Transverse colon (tissue), 4 donors: Measurements from ENCODE around the gene PDIA2. TPM values are rescaled to one million over a fixed set of nuclear protein-coding genes. Genes with fewer than 3 reads are reported as not detected.
A peak's percentile ranks its signal among the peaks of the same experiment; 100 is the strongest.

ENCODE experiments used
- DNase-seq: peaks from one replicate; pipeline ENCODE4 v3.0.0-alpha.2; 2019
- H3K27ac ChIP-seq, 4 donors: fragments of 200-600 bp; sonication (generic); 2 replicates each; pipeline ENCODE4 v1.5.1; 2016 to 2018; ENCODE audit warnings: inconsistent platforms in 4 of 4
- H3K27me3 ChIP-seq: fragments of 200-600 bp; sonication (generic); 2 replicates; pipeline ENCODE4 v1.5.1; 2017; ENCODE audit warnings: inconsistent platforms
- H3K36me3 ChIP-seq, 4 donors: fragments of 200-600 bp; sonication (generic); 2 replicates each; pipeline ENCODE4 v1.5.1; 2017 to 2019; ENCODE audit warnings: inconsistent platforms in 4 of 4
- H3K4me1 ChIP-seq, 4 donors: fragments of 200-600 bp; sonication (generic); 2 replicates each; pipeline ENCODE4 v1.5.1; 2017 to 2020; ENCODE audit warnings: inconsistent platforms in 4 of 4
- H3K4me3 ChIP-seq, 4 donors: fragments of 200-600 bp; sonication (generic); 1 replicate in 1 of 4; 2 replicates in 3 of 4; pipeline versions ENCODE4 v1.5.1 to v1.6.1; 2017 to 2019; ENCODE audit warnings: inconsistent platforms in 4 of 4
- H3K9me3 ChIP-seq, 2 donors: fragments of 200-600 bp; sonication (generic); 2 replicates each; pipeline ENCODE4 v1.5.1; 2017 to 2019; ENCODE audit warnings: inconsistent platforms in 2 of 2
- CTCF ChIP-seq, 5 experiments: fragments of 200-600 bp in 3 of 5; fragments of 450-650 bp in 2 of 5; sonication (generic) in 3 of 5; IDR thresholded peaks; 1 replicate in 2 of 5; 2 replicates in 3 of 5; pipeline ENCODE4 v1.5.1; 2016 to 2017; ENCODE audit warnings: antibody characterized with exemption in 5 of 5, inconsistent platforms in 3 of 5, mild to moderate bottlenecking in 2 of 5, moderate library complexity in 1 of 5
- EP300 ChIP-seq: sonication (generic); formaldehyde crosslinking; IDR thresholded peaks from one replicate; pipeline ENCODE4 v1.6.1; 2017; ENCODE audit warnings: antibody characterized with exemption, low read depth
- POLR2A ChIP-seq: fragments of 450-650 bp; IDR thresholded peaks from one replicate; pipeline ENCODE4 v1.6.1; 2016; ENCODE audit warnings: antibody characterized with exemption, mild to moderate bottlenecking, moderate library complexity
- POLR2AphosphoS5 ChIP-seq, 3 donors: sonication (generic); formaldehyde crosslinking; IDR thresholded peaks; one replicate each; pipeline ENCODE4 v1.6.1; 2016; ENCODE audit warnings: antibody characterized with exemption in 3 of 3
- WGBS, 2 donors: methylation state at CpG; one replicate each; pipeline ENCODE4 v1.1.5; 2018; ENCODE audit warnings: low coverage in 1 of 2; 5-methylcytosine and 5-hydroxymethylcytosine counted together
- in situ Hi-C, 4 donors: fragments of 200-750 bp; cut with MboI; loops; one replicate each; pipeline versions ENCODE4 v1.15.0 to v1.15.1; 2017; ENCODE audit warnings: low sequenced_read_pairs in 3 of 4, low pct_ligation_motif_present in 1 of 4, low pct_unique_long_range_greater_than_20kb in 1 of 4
- intact Hi-C: fragments of 100-400 bp; cut with DNase I; formaldehyde crosslinking; loops from one replicate; pipeline ENCODE4 v1.15.1; 2023; ENCODE audit warnings: low total_unique reads
- total RNA-seq, 4 donors: library from RNA; depleted of rRNA; stranded (reverse); fragments of >200 nt; gene quantifications; one replicate each; pipeline ENCODE4 v1.1.0, GENCODE V29; 2016

PDIA2 gene
- 1 to 10 TPM in 1 of 4 donors, under 1 TPM in 2, not detected in 1; 0.55 to 2.6 (median 0.79) TPM for total RNA-seq

DNA sequence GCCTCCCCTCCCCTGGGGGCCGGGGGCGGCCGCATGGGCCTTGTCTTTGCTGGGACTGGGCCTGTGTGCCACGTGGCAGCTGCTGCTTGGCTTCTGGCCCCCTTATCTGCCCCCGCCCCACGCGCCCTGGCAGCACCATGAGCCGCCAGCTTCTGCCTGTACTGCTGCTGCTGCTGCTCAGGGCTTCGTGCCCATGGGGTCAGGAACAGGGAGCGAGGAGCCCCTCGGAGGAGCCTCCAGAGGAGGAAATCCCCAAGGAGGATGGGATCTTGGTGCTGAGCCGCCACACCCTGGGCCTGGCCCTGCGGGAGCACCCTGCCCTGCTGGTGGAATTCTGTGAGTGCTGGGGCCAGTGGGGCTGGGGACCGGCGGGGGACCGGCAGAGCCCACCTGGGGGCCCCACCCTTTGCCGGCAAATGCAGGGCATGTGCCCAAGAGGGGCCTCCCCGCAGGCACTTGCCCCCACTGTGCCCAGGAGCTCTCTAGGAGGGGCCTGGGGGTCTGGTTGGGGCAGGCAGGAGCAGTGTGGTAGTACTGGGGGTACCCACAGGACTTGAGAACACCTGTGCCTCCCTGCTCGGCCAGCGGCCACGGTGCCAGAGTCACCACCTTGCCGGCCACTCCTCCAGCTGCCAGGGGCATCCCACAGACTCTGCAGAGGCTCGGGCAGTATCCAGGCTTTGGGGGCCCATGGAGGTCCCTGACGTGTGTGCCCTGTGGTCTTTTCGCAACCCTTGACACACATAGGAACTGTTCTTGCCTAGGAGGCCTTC, at the start of gene PDIA2:
PDIA2 (plus strand) TSS at position 132 of the 773 bp plus-strand sequence; CDS start at position 138, 6 bp downstream.
- H3K27me3 ChIP-seq: peaks cover 48% of the 10 kb centered on the region
- peaks cover 6 to 18% (median 11%) of the 10 kb centered on the region in 4 donors for H3K4me1 ChIP-seq
- no peak for DNase-seq
- intact Hi-C loops: no loop called here
- H3K36me3 ChIP-seq: peaks cover 0 to under 1% (median 0%) of the 10 kb centered on the region in 4 donors
- TF ChIP-seq CTCF (IDR thresholded peaks at IDR 0.05) (no peak), EP300 (no peak), POLR2AphosphoS5 (IDR thresholded peaks at IDR 0.05) (no peak), POLR2A (no peak)
- in situ Hi-C loops: no loop called here
- H3K27ac ChIP-seq: no peak within 1 kb of the TSS
- no peak within 1 kb of the TSS for H3K4me3 ChIP-seq
- WGBS, 2 donors: 63% methylated on average over 21 of the region's 25 CpGs; no CpG with 5 or more reads in 1 of the 2 donors
- no peaks in the 10 kb centered on the region for H3K9me3 ChIP-seq

GRCh38 chr16:234468-235305, 48.3 kb upstream of the PDIA2 start, which contains the start of gene FAM234A:
Gene FAM234A, plus strand, starts transcription at chr16:234821. Its CDS starts 19,593 bp downstream, at chr16:254414.
- in situ Hi-C loops (no loop called here), intact Hi-C loops (no loop called here)
- Histone ChIP-seq H3K27me3 (no peaks in the 10 kb centered on the region), H3K4me1 (peaks cover 9 to 26% (median 10%) of the 10 kb centered on the region in 4 donors), H3K27ac (peak within 1 kb of the TSS; percentile 99 to 100 (median 100)), H3K36me3 (no peaks in the 10 kb centered on the region), H3K4me3 (peak within 1 kb of the TSS; percentile 80 to 97 (median 90)), H3K9me3 (no peaks in the 10 kb centered on the region)
- DNase-seq: peak; percentile 96
- TF ChIP-seq POLR2A (peak; percentile 87), EP300 (peak; percentile 28), CTCF (IDR thresholded peaks at IDR 0.05) (peak; percentile 25 to 60 (median 43)), POLR2AphosphoS5 (IDR thresholded peaks at IDR 0.05) (peak; percentile 87 to 96 (median 93))
- 0% methylated on average over 8 to 50 of the region's 85 CpGs for WGBS, 2 donors

DNA sequence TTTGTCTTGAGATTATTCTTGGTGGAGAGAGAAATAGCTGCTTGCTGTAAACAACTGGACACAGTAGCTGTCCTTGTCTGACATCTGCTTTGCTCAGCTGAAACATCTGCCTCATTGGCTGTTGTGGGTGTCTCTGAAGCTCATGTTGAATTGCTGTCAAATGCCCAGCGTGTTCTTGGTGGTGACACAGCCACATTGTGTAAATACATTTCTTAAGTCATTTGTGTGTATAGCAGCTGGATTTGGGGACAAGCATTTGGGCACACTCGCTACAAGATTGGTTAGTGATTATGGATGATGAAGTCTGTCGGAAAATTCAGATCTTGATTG, 43.1 kb upstream of the PDIA2 start:
- intact Hi-C loops: loop anchor here (10.0 kb wide), 1 partner anchor 115 kb away; the partner anchor contains the start of gene AXIN1
- no peak for DNase-seq
- Histone ChIP-seq H3K27ac (peak overlapping the region; percentile 16 to 45 (median 23)), H3K4me1 (peaks cover 12 to 44% (median 21%) of the 10 kb centered on the region in 4 donors), H3K36me3 (no peaks in the 10 kb centered on the region), H3K9me3 (no peaks in the 10 kb centered on the region), H3K27me3 (no peaks in the 10 kb centered on the region), H3K4me3 (no peak overlapping the region)
- in situ Hi-C loops: no loop called here
- no peak for TF ChIP-seq EP300
- WGBS, 2 donors: 77 to 83% methylated on average over 2 to 3 of the region's 3 CpGs

GRCh38 chr16:240559-240958, 42.4 kb upstream of the PDIA2 start:
- TF ChIP-seq POLR2A (no peak), EP300 (no peak), CTCF (IDR thresholded peaks at IDR 0.05) (no peak), POLR2AphosphoS5 (IDR thresholded peaks at IDR 0.05) (no peak)
- no peaks in the 10 kb centered on the region for H3K9me3 ChIP-seq
- H3K27me3 ChIP-seq: no peaks in the 10 kb centered on the region
- H3K36me3 ChIP-seq: no peaks in the 10 kb centered on the region
- H3K4me3 ChIP-seq: no peak overlapping the region
- peaks cover 11 to 42% (median 17%) of the 10 kb centered on the region in 4 donors for H3K4me1 ChIP-seq
- DNase-seq: no peak
- intact Hi-C loops (loop anchor here (10.0 kb wide), 1 partner anchor 114 kb away; the partner anchor contains the start of gene AXIN1), in situ Hi-C loops (no loop called here)
- peak overlapping the region in 3 of 4 donors; percentile 16 to 43 (median 18) for H3K27ac ChIP-seq
- 89% methylated on average over 8 of the region's 8 CpGs; no CpG with 5 or more reads in 1 of the 2 donors for WGBS, 2 donors
